Mesendoderm (in vitro differentiated cells): Measurements from ENCODE around the gene SH3BP4.
A peak's percentile ranks its signal among the peaks of the same experiment; 100 is the strongest.

Source experiments
- DNase-seq: peaks from one replicate; pipeline ENCODE4 v3.0.0; 2013
- H2AK5ac ChIP-seq: 2 replicates; pipeline ENCODE4 v1.6.1; 2013; ENCODE audit warnings: low read length, inconsistent platforms
- H2BK120ac ChIP-seq: 2 replicates; pipeline ENCODE4 v1.6.1; 2013; ENCODE audit warnings: low read depth, mild to moderate bottlenecking, low read length, moderate library complexity, mixed read lengths
- H2BK15ac ChIP-seq: replicated peaks from 2 replicates; pipeline ENCODE4 v1.6.1; 2013; ENCODE audit warnings: low read depth, mild to moderate bottlenecking, moderate library complexity
- H2BK5ac ChIP-seq: 2 replicates; pipeline ENCODE4 v1.6.1; 2013; ENCODE audit warnings: low read length, inconsistent platforms
- H3K18ac ChIP-seq: 2 replicates; pipeline ENCODE4 v1.6.1; 2013; ENCODE audit warnings: mild to moderate bottlenecking, low read length, mixed read lengths
- H3K23ac ChIP-seq: one replicate; pipeline ENCODE4 v1.6.1; 2013; ENCODE audit warnings: low read length
- H3K27ac ChIP-seq: 2 replicates; pipeline ENCODE4 v1.5.1; 2013; ENCODE audit warnings: low read depth, mild to moderate bottlenecking, inconsistent platforms, low read length, moderate library complexity
- H3K27me3 ChIP-seq: 2 replicates; pipeline ENCODE4 v1.6.1; 2013; ENCODE audit warnings: low read length, control low read depth, mild to moderate bottlenecking, inconsistent platforms; ENCODE audit not compliant: insufficient read depth, poor library complexity
- H3K36me3 ChIP-seq: 2 replicates; pipeline ENCODE4 v1.6.1; 2013; ENCODE audit warnings: low read length, inconsistent platforms; ENCODE audit not compliant: control insufficient read depth, insufficient read depth
- H3K4ac ChIP-seq: one replicate; pipeline ENCODE4 v1.6.1; 2013; ENCODE audit warnings: low read depth, mild to moderate bottlenecking, low read length, moderate library complexity
- H3K4me1 ChIP-seq: 2 replicates; pipeline ENCODE4 v1.6.1; 2013; ENCODE audit warnings: low read depth, low read length, inconsistent platforms; ENCODE audit not compliant: control insufficient read depth
- H3K4me2 ChIP-seq: 2 replicates; pipeline ENCODE4 v1.6.1; 2013; ENCODE audit warnings: low read length
- H3K4me3 ChIP-seq: 2 replicates; pipeline ENCODE4 v1.5.1; 2013; ENCODE audit warnings: mild to moderate bottlenecking, low read length
- H3K56ac ChIP-seq: one replicate; pipeline ENCODE4 v1.6.1; 2013; ENCODE audit warnings: low read length
- H3K79me1 ChIP-seq: 2 replicates; pipeline ENCODE4 v1.6.1; 2013; ENCODE audit warnings: low read length, inconsistent platforms
- H3K79me2 ChIP-seq: 2 replicates; pipeline ENCODE4 v1.6.1; 2013; ENCODE audit warnings: mild to moderate bottlenecking, low read length; ENCODE audit not compliant: control insufficient read depth, insufficient read depth
- H3K9ac ChIP-seq: 2 replicates; pipeline ENCODE4 v1.6.1; 2013; ENCODE audit warnings: low read length, inconsistent platforms
- H4K5ac ChIP-seq: one replicate; pipeline ENCODE4 v1.6.1; 2013; ENCODE audit warnings: low read length
- H4K8ac ChIP-seq: one replicate; pipeline ENCODE4 v1.6.1; 2013; ENCODE audit warnings: low read depth, mild to moderate bottlenecking, control low read depth, low read length, moderate library complexity
- WGBS: extraction: QIAGEN DNeasy Blood & Tissue Kit; methylation state at CpG from one replicate; pipeline ENCODE4 v1.1.7; 2013; ENCODE audit warnings: low lambda C conversion rate, missing lambda C conversion rate; ENCODE audit not compliant: insufficient coverage; ENCODE audit errors: extremely low coverage; 5-methylcytosine and 5-hydroxymethylcytosine counted together

Gene SH3BP4

DNA sequence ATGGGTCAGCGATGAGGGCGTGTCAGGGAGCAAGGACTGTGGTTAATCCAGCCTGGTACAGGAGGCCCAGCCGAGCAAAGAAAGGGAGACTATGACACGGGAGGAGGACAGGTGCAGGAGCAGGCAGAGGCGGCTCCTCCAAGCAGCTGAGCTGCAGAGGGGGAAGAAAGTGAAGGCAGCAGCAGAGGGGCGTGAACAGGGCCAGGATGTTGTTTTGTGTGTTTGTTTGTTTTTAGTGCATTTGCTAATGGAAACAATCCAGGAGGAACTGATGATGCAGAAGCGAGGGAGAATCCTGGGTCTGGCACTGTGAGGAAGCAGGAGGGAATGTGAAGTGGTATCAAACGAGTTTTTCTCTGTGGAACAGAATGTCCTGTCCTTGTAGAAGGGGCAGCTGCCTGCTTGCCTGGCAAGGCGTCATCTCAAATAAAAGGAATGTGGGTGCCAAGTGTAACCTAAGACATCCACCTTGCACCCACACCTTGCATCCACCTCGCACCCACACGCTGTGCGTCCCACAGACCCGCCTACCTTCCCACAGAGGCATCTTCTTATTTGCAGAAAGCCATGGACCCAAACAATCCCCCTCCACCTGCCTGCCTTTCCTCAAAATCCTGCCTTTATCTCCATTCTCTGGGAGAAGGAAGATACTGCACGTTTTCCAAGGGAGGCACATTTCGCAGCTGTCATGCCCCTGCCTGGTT lies 134.8 kb downstream of the SH3BP4 start:
- no peak overlapping the region for H3K9ac ChIP-seq
- no peak overlapping the region for H4K5ac ChIP-seq
- no peak overlapping the region for H3K23ac ChIP-seq
- no peak overlapping the region for H2BK15ac ChIP-seq
- no peak overlapping the region for H3K4ac ChIP-seq
- no peak overlapping the region for H2BK5ac ChIP-seq
- DNase-seq: no peak
- no peaks in the 10 kb centered on the region for H3K79me1 ChIP-seq
- no peak overlapping the region for H3K56ac ChIP-seq
- no peak overlapping the region for H3K18ac ChIP-seq
- no peaks in the 10 kb centered on the region for H3K36me3 ChIP-seq
- H2AK5ac ChIP-seq: no peak overlapping the region
- H3K27me3 ChIP-seq: no peaks in the 10 kb centered on the region
- no peak overlapping the region for H3K27ac ChIP-seq
- WGBS: no CpG with 5 or more reads among the region's 15 CpGs
- no peak overlapping the region for H3K4me3 ChIP-seq
- H3K4me2 ChIP-seq: no peak overlapping the region
- no peak overlapping the region for H2BK120ac ChIP-seq
- H3K4me1 ChIP-seq: no peaks in the 10 kb centered on the region
- H4K8ac ChIP-seq: no peak overlapping the region
- H3K79me2 ChIP-seq: no peaks in the 10 kb centered on the region

DNA sequence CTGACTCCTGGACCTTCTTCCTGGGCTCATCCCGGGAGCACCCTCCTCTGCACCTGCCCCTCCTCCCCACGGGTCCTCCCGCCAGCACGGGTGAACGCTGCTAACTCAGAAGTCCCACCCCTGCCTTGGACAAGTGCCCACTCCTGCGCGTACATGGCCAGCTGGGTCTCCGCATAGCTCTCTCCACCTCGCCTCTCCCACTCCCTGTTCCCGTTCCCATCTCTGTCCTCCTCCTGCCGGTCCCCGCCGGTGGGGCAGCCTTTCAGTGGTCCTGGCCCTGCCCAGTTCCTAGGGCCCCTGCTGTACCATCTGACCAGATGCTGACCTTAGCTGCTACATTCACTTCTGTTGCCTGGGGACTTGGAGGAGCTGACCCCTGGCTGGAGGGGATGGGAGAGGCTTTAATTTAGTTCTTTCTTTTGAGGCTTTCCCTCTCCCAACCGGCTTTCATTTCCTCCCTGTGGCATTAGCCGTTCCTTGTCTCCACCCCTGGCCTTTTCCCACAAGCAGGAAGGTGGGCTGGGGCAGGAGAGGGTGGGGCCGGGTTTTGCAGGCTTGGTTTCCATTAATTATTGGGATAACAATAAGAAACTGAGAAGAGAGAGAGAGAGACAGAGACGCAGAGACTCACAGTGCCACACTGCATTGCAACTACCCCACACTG lies 136.1 kb downstream of the SH3BP4 start:
- no peak overlapping the region for H3K4me3 ChIP-seq
- no peak overlapping the region for H2BK5ac ChIP-seq
- H3K27ac ChIP-seq: no peak overlapping the region

DNA sequence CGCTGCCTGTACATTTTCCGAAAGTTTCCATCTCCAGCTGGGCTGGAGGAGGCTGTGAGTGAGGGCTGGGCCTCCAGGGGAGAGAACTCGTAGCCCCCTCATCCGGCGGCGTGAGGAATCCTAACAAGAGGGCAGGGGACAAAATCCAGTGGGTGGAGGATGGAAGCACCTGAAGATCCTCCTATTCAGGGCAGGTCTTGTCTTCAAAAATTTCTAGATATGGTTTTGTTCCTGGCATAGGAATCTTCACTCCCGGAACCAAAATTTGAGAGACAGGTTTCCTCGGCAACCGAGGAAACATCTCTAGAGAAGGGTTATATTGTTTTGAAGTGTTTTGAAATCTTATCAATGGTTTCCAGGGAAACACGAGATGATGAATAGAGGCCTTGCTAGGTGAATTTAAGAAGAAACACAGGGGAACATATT lies 136.7 kb downstream of the SH3BP4 start:
- Histone ChIP-seq H3K36me3 (no peaks in the 10 kb centered on the region), H3K4me3 (no peak overlapping the region), H2BK5ac (no peak overlapping the region), H4K5ac (no peak overlapping the region), H3K18ac (no peak overlapping the region), H2AK5ac (no peak overlapping the region), H3K79me1 (no peaks in the 10 kb centered on the region), H3K27me3 (no peaks in the 10 kb centered on the region), H2BK120ac (no peak overlapping the region), H3K23ac (no peak overlapping the region), H3K9ac (no peak overlapping the region), H2BK15ac (no peak overlapping the region), H3K4me2 (no peak overlapping the region), H3K4ac (no peak overlapping the region), H3K27ac (no peak overlapping the region), H3K4me1 (no peaks in the 10 kb centered on the region), H3K79me2 (no peaks in the 10 kb centered on the region), H3K56ac (no peak overlapping the region), H4K8ac (no peak overlapping the region)
- peak; percentile 47 for DNase-seq
- WGBS: no CpG with 5 or more reads among the region's 10 CpGs

More for the DNA sequence above, 136.1 kb downstream of the SH3BP4 start:
- H3K36me3 ChIP-seq: no peaks in the 10 kb centered on the region
- no peak overlapping the region for H3K56ac ChIP-seq
- no peak overlapping the region for H3K23ac ChIP-seq
- no peak overlapping the region for H2BK120ac ChIP-seq
- DNase-seq: no peak
- no peak overlapping the region for H3K9ac ChIP-seq
- H2BK15ac ChIP-seq: no peak overlapping the region
- H3K4me1 ChIP-seq: no peaks in the 10 kb centered on the region
- H3K79me1 ChIP-seq: no peaks in the 10 kb centered on the region
- no peak overlapping the region for H3K18ac ChIP-seq
- H3K79me2 ChIP-seq: no peaks in the 10 kb centered on the region
- H3K4me2 ChIP-seq: no peak overlapping the region
- WGBS: no CpG with 5 or more reads among the region's 17 CpGs
- no peak overlapping the region for H2AK5ac ChIP-seq
- no peak overlapping the region for H4K8ac ChIP-seq
- no peak overlapping the region for H4K5ac ChIP-seq
- no peak overlapping the region for H3K4ac ChIP-seq
- H3K27me3 ChIP-seq: no peaks in the 10 kb centered on the region

DNA sequence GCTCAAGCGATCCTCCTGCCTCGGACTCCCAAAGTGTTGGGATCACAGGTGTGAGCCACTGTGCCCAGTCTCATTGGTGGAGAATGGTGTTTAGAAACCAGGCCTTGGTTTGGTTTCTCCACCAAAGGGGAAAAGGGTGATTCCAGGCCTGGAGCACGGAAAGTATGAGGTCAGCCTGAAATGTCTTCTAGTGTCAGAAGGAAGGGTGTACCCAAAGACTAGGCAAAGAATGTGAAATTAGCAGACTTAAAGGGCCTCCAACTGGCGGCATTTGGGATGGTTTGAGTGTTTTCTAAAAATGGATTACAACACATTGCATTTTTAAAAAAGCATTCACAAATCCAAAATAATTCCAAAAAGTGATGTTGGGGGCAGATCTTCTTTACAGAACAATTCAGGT lies 139.6 kb downstream of the SH3BP4 start:
- H3K4me1 ChIP-seq: no peaks in the 10 kb centered on the region
- no peak overlapping the region for H3K23ac ChIP-seq
- H2BK15ac ChIP-seq: no peak overlapping the region
- no peak overlapping the region for H3K56ac ChIP-seq
- no peaks in the 10 kb centered on the region for H3K36me3 ChIP-seq
- H3K4me3 ChIP-seq: no peak overlapping the region
- no peak overlapping the region for H4K8ac ChIP-seq
- no peak overlapping the region for H2BK5ac ChIP-seq
- no peak overlapping the region for H3K9ac ChIP-seq
- no peaks in the 10 kb centered on the region for H3K79me2 ChIP-seq
- no peaks in the 10 kb centered on the region for H3K79me1 ChIP-seq
- no peak overlapping the region for H3K4ac ChIP-seq
- no peak overlapping the region for H2AK5ac ChIP-seq
- no peak overlapping the region for H3K4me2 ChIP-seq
- no peak overlapping the region for H3K27ac ChIP-seq
- no peak overlapping the region for H3K18ac ChIP-seq
- peak; percentile 32 for DNase-seq
- no peak overlapping the region for H2BK120ac ChIP-seq
- no peaks in the 10 kb centered on the region for H3K27me3 ChIP-seq
- no CpG with 5 or more reads among the region's 4 CpGs for WGBS
- no peak overlapping the region for H4K5ac ChIP-seq

DNA sequence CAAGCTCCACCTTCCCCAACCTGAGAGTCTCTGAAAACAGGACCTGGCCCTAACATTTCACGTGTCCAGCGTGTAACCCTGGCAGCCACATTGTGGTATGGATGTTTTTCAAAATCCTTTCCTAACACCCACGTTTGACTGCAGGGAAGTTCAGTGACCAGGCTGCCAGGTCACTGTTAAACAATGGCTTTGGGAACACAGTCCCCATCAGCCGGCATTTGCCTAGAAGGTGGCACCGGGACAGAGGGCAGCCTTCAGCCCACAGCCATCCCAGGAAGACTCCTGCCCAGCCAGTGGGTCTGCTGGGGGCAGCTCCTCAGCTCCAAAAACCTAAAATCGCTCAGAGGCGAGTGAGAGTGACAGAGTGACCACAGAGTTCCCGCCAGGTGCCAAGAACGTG lies 140.2 kb downstream of the SH3BP4 start:
- no peak for DNase-seq
- H2BK15ac ChIP-seq: no peak overlapping the region
- H3K27me3 ChIP-seq: no peaks in the 10 kb centered on the region
- no peak overlapping the region for H3K9ac ChIP-seq
- H4K5ac ChIP-seq: no peak overlapping the region
- WGBS: no CpG with 5 or more reads among the region's 9 CpGs
- no peak overlapping the region for H3K23ac ChIP-seq
- no peak overlapping the region for H3K27ac ChIP-seq
- H3K79me1 ChIP-seq: no peaks in the 10 kb centered on the region
- H3K56ac ChIP-seq: no peak overlapping the region
- H3K36me3 ChIP-seq: no peaks in the 10 kb centered on the region
- H2AK5ac ChIP-seq: no peak overlapping the region
- H3K4me1 ChIP-seq: no peaks in the 10 kb centered on the region
- no peak overlapping the region for H3K18ac ChIP-seq
- H2BK5ac ChIP-seq: no peak overlapping the region
- no peak overlapping the region for H3K4ac ChIP-seq
- H3K4me3 ChIP-seq: no peak overlapping the region
- H3K4me2 ChIP-seq: no peak overlapping the region
- H3K79me2 ChIP-seq: no peaks in the 10 kb centered on the region
- H4K8ac ChIP-seq: no peak overlapping the region
- H2BK120ac ChIP-seq: no peak overlapping the region
